Neuron (in vitro differentiated cells): Measurements from ENCODE around the gene DDX11.
"Not testable (repeated sequence)": the region's sequence is repeated elsewhere in the genome, so short reads cannot be mapped to it uniquely, and the experiment has no call there.

Experiments
- H2AFZ ChIP-seq: one replicate; pipeline ENCODE4 v1.6.1; 2013; ENCODE audit warnings: low read depth, mild to moderate bottlenecking, inconsistent platforms, low read length, moderate library complexity
- H3K27me3 ChIP-seq: one replicate; pipeline ENCODE4 v1.6.1; 2013; ENCODE audit warnings: low read length; ENCODE audit not compliant: insufficient read depth
- H3K36me3 ChIP-seq: one replicate; pipeline ENCODE4 v1.6.1; 2013; ENCODE audit warnings: low read length; ENCODE audit not compliant: insufficient read depth
- H3K4me1 ChIP-seq: one replicate; pipeline ENCODE4 v1.6.1; 2013; ENCODE audit warnings: low read length; ENCODE audit not compliant: insufficient read depth
- H3K4me3 ChIP-seq: 2 replicates; pipeline ENCODE4 v1.5.1; 2013; ENCODE audit warnings: mild to moderate bottlenecking, low read length, moderate library complexity
- H3K9me3 ChIP-seq: one replicate; pipeline ENCODE4 v1.6.1; 2013; ENCODE audit warnings: low read length

Gene DDX11

DNA sequence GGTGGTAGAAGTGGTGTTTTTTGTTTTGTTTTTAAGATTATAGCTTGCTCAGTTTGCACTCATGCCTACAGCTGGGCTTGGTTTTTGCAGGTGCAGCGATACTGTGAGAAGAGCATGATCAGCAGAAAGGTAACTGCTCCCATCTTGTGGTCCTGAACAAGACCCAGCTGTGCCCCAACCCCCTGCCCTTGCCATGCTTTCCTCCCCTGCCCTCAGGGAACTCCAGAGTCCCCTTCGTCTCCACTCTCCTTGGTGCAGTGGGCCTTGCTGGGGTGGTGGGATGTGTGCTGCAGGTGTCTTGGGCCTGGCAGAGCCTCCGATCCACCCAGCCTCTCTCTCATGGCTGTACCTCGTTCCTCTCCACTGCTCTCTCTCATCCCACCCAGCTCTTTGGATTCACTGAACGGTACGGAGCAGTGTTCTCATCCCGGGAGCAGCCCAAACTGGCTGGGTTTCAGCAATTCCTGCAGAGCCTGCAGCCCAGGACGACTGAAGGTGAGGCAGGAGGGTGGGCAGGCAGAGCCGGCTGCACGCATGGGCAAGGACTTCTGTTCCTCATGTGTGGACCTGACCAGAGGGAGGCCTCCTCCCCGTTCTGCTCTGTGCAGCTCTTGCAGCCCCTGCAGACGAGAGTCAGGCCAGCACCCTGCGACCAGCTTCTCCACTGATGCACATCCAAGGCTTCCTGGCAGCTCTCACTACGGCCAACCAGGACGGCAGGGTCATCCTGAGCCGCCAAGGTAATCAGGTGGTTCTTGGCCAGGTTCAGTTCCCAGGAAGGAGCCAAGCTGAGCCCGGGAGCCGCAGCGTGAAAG, 22.8 kb downstream of the DDX11 start:
- H3K36me3 ChIP-seq, result peaks cover 45% of the 10 kb centered on the region
- not testable (repeated sequence) for H2AFZ ChIP-seq, H3K4me3 ChIP-seq, H3K4me1 ChIP-seq, H3K9me3 ChIP-seq, H3K27me3 ChIP-seq

DNA sequence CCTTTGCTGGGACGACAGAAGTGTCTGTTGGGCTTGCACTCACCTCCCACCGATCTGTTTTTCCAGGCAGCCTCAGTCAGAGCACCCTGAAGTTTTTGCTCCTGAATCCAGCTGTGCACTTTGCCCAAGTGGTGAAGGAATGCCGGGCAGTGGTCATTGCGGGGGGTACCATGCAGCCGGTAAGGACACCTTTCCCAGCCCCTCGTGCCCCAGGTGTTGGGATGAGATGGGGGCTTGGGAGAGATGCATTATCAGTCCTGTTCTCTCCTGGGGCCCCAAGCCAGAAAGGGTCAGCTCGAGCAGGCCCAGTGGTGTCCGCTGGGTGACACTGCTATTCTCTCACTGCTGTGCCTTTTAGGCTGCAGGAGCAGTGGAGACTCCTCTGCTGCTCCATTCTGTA, 24.2 kb downstream of the DDX11 start:
- H3K4me1 ChIP-seq, H3K27me3 ChIP-seq, H2AFZ ChIP-seq, H3K4me3 ChIP-seq, H3K9me3 ChIP-seq: not testable (repeated sequence)
- H3K36me3 ChIP-seq, result peaks cover 42% of the 10 kb centered on the region

DNA sequence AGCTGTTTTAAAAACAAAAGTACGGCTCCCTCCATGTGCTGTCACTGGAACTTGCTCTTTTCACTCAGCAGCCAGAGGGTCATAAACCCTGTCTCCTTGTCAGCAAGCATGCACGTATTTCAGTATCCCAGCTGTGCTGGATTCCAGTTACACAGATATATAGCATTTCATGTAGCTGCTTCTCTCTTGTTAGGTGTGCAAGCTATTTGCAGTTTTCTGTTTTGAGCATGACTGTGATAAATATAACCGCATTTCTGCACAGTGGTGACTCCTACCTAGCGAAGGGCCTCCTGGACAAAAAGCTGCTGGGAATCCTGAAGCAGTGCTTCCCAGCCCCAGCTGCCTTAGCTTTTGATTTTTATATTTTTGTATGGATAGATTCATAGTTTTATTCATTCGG, 24.7 kb downstream of the DDX11 start:
- H2AFZ ChIP-seq, H3K27me3 ChIP-seq, H3K4me3 ChIP-seq, H3K9me3 ChIP-seq, H3K4me1 ChIP-seq: not testable (repeated sequence)
- peaks cover 44% of the 10 kb centered on the region for H3K36me3 ChIP-seq

DNA sequence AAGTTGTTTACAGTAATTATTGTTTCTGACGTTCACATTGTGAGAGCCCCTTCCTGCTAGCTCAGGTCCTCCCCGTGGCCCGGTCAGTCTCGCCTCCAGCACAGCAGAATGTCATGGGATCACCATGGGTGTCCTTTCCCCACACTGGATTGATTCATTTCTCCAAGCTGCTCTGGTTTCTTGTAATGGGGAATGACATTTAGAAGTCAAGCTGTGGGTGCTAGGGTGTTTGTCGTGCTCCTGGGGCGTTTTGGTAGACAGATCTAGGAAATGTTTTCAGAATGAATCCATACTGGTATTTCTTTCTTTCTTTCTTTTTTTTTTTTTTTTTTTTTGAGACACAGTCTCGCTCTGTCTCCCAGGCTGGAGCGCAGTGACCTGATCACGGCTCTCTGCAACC, 25.1 kb downstream of the DDX11 start:
- H3K36me3 ChIP-seq, result peaks cover 48% of the 10 kb centered on the region
- not testable (repeated sequence) for H3K4me1 ChIP-seq, H3K9me3 ChIP-seq, H3K27me3 ChIP-seq, H3K4me3 ChIP-seq, H2AFZ ChIP-seq

- peaks cover 47% of the 10 kb centered on the region for H3K36me3 ChIP-seq
- not testable (repeated sequence) for H3K4me1 ChIP-seq, H3K27me3 ChIP-seq, H3K4me3 ChIP-seq, H3K9me3 ChIP-seq, H2AFZ ChIP-seq
These were observed 25.8 kb downstream of the DDX11 start for GRCh38 chr12:31099434-31099833.

- not testable (repeated sequence) for H3K9me3 ChIP-seq, H3K4me3 ChIP-seq
These were observed 27.0 kb downstream of the DDX11 start for GRCh38 chr12:31100503-31101208.

DNA sequence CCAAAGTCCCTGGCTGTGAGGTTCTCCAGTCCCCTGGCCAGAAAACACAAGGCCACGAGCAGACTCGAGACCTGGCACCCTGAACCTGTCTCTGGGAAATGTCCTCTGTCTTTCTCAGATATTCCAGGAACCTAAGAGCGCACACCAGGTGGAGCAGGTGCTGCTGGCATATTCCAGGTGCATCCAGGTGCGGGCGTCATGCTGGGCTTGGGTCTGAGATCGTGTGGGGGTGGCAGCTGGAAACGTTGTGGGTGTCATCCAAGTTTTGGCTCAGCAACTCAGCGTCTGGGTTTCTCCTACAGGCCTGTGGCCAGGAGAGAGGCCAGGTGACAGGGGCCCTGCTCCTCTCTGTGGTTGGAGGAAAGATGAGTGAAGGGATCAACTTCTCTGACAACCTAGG, 28.5 kb downstream of the DDX11 start:
- not testable (repeated sequence) for H2AFZ ChIP-seq, H3K4me3 ChIP-seq, H3K9me3 ChIP-seq, H3K27me3 ChIP-seq, H3K4me1 ChIP-seq
- H3K36me3 ChIP-seq, result peaks cover 45% of the 10 kb centered on the region

More at GRCh38 chr12:31100503-31101208, 27.0 kb downstream of the DDX11 start:
- H2AFZ ChIP-seq, H3K4me1 ChIP-seq, H3K27me3 ChIP-seq: not testable (repeated sequence)
- H3K36me3 ChIP-seq, result peaks cover 51% of the 10 kb centered on the region

- H3K27me3 ChIP-seq, H3K9me3 ChIP-seq, H3K4me3 ChIP-seq, H3K4me1 ChIP-seq, H2AFZ ChIP-seq: not testable (repeated sequence)
- H3K36me3 ChIP-seq, result peaks cover 45% of the 10 kb centered on the region
These were observed 28.9 kb downstream of the DDX11 start for GRCh38 chr12:31102596-31102995.

GRCh38 chr12:31103561-31103975, 29.9 kb downstream of the DDX11 start:
- H2AFZ ChIP-seq, H3K27me3 ChIP-seq, H3K4me1 ChIP-seq, H3K4me3 ChIP-seq, H3K9me3 ChIP-seq: not testable (repeated sequence)
- H3K36me3 ChIP-seq, result peaks cover 42% of the 10 kb centered on the region

- H2AFZ ChIP-seq, H3K27me3 ChIP-seq, H3K4me3 ChIP-seq, H3K4me1 ChIP-seq, H3K9me3 ChIP-seq: not testable (repeated sequence)
- H3K36me3 ChIP-seq, result peaks cover 42% of the 10 kb centered on the region
These were observed 30.6 kb downstream of the DDX11 start for GRCh38 chr12:31104220-31104619.

GRCh38 chr12:31104773-31105172, 31.1 kb downstream of the DDX11 start:
- H3K36me3 ChIP-seq, result peaks cover 42% of the 10 kb centered on the region
- not testable (repeated sequence) for H2AFZ ChIP-seq, H3K4me1 ChIP-seq, H3K27me3 ChIP-seq, H3K4me3 ChIP-seq, H3K9me3 ChIP-seq

DNA sequence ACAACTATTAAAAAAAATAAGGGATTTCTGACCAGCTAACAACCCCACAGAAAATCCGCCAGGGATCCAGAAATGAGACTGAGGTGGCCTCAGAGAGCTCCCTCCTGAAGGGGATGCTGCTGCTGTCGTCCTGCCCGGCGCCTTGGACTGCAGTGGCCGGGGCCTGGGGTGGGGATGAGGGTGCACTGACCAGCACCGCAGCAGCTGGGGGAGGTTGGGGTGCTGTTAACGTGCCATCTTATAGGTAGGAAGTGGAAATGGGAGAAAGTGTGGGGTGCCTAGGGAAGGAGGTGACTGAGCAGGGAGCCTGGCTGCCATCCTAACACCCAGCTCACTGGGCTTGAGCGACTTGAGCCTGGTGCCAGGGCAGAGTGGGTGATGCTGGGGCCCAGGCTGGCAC, 32.0 kb downstream of the DDX11 start:
- peaks cover 38% of the 10 kb centered on the region for H3K36me3 ChIP-seq
- H3K4me1 ChIP-seq, result no peaks in the 10 kb centered on the region
- no peaks in the 10 kb centered on the region for H3K9me3 ChIP-seq
- H3K4me3 ChIP-seq, result no peak overlapping the region
- H2AFZ ChIP-seq, result no peak overlapping the region
- H3K27me3 ChIP-seq, result no peaks in the 10 kb centered on the region

DNA sequence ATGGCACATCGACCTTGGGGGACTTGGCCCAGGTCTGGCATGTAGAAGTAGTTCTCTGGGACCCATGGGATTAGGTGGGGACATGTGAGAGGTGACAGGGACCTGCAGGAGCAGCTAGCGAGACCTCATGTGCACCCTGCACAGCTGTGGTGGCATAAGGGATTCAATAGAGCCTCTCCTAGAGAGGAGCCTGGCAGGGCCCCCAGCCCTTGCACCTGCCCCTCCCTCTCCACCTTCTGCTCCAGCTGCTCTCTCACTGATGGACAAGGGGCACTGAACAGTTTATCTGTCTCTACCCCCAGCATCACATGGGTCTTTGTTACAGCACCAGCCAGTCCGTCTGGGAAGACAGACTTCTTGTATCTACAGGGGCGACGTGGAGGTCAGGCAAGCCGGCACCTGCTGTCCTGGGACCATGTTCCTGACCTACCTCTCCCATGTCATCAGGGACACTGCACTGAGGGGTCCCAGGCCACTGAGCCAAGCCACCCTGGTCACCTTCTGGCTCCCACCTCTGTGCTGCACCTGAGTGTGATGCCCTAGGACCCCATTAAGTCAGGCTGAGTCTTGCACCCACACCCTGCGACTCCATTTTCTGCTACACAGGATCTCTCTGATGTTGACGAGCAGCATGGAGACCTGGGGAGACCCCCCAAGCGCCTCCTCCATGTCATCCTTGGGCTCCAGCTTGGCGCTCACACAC, 32.6 kb downstream of the DDX11 start:
- Histone ChIP-seq H2AFZ (no peak overlapping the region), H3K4me3 (no peak overlapping the region), H3K27me3 (no peaks in the 10 kb centered on the region), H3K9me3 (no peaks in the 10 kb centered on the region), H3K36me3 (peaks cover 32% of the 10 kb centered on the region), H3K4me1 (no peaks in the 10 kb centered on the region)
